IMR-90 (cell line): Measurements from ENCODE around the gene IL19. TPM values are rescaled to one million over a fixed set of nuclear protein-coding genes. Genes with fewer than 3 reads are reported as not detected.

Experiments used
- ATAC-seq: fragments of 200-7000 bp; cut with Tn5 transposase; 2 replicates; pipeline ENCODE4 v1.9.1; 2020; ENCODE audit warnings: low read depth, mild to moderate bottlenecking, moderate library complexity
- BruUV-seq: library from RNA; stranded (reverse); fragments of 400-500 nt; replicated peaks from 2 replicates; lab custom pipeline; 2021; lab: Mats Ljungman, UMichigan
- CTCF ChIA-PET: fragments of 300-600 bp; formaldehyde crosslinking; extraction: SDS; loops from one replicate; lab custom pipeline; 2021; ENCODE audit warnings: antibody characterized with exemption; lab: Yijun Ruan, JAX
- POLR2A ChIA-PET: fragments of 300-600 bp; sonication (Branson Sonifier 250); formaldehyde crosslinking; loops from one replicate; lab custom pipeline; 2022; ENCODE audit warnings: antibody characterized with exemption; ENCODE audit not compliant: unreplicated experiment; lab: Charles Lee
- DNase-seq: peaks from one replicate; pipeline ENCODE4 v3.0.0; 2013
- H2AFZ ChIP-seq: replicated peaks from 2 replicates; pipeline ENCODE3; 2013; ENCODE audit warnings: low read length, mild to moderate bottlenecking; ENCODE audit not compliant: poor library complexity
- H2AK5ac ChIP-seq: 2 replicates; pipeline ENCODE4 v1.6.1; 2013; ENCODE audit warnings: low read depth, low read length, inconsistent platforms
- H2AK9ac ChIP-seq: replicated peaks from 2 replicates; pipeline ENCODE3; 2013; ENCODE audit warnings: mild to moderate bottlenecking, low read depth, low read length, moderate library complexity; ENCODE audit not compliant: poor library complexity
- H2BK120ac ChIP-seq: 2 replicates; pipeline ENCODE4 v1.6.1; 2013; ENCODE audit warnings: low read depth, low read length, inconsistent platforms
- H2BK15ac ChIP-seq: 3 replicates; pipeline ENCODE4 v1.6.1; 2013; ENCODE audit warnings: low read depth, low read length, inconsistent platforms
- H2BK20ac ChIP-seq: 2 replicates; pipeline ENCODE4 v1.6.1; 2013; ENCODE audit warnings: low read depth, mild to moderate bottlenecking, inconsistent platforms, low read length, moderate library complexity
- H2BK5ac ChIP-seq: 2 replicates; pipeline ENCODE4 v1.6.1; 2013; ENCODE audit warnings: mild to moderate bottlenecking, low read depth, low read length, inconsistent platforms; ENCODE audit not compliant: poor library complexity, severe bottlenecking
- H3K14ac ChIP-seq: replicated peaks from 2 replicates; pipeline ENCODE4 v1.6.1; 2013; ENCODE audit warnings: low read depth, low read length, inconsistent platforms
- H3K18ac ChIP-seq: 2 replicates; pipeline ENCODE4 v1.6.1; 2013; ENCODE audit warnings: low read depth, low read length, control low read depth
- H3K23ac ChIP-seq: 2 replicates; pipeline ENCODE4 v1.6.1; 2013; ENCODE audit warnings: low read depth, low read length, inconsistent platforms
- H3K27ac ChIP-seq: 2 replicates; pipeline ENCODE4 v1.5.1; 2013; ENCODE audit warnings: mild to moderate bottlenecking, control low read depth, low read length; ENCODE audit not compliant: insufficient read depth
- H3K27me3 ChIP-seq: 2 replicates; pipeline ENCODE4 v1.6.1; 2013; ENCODE audit warnings: low read length; ENCODE audit not compliant: control insufficient read depth, insufficient read depth
- H3K36me3 ChIP-seq: 2 replicates; pipeline ENCODE4 v1.6.1; 2013; ENCODE audit warnings: low read length, mixed read lengths; ENCODE audit not compliant: control insufficient read depth, insufficient read depth
- H3K4ac ChIP-seq: 2 replicates; pipeline ENCODE4 v1.6.1; 2013; ENCODE audit warnings: low read depth, low read length, inconsistent platforms
- H3K4me1 ChIP-seq: 2 replicates; pipeline ENCODE4 v1.6.1; 2013; ENCODE audit warnings: low read length, mixed read lengths; ENCODE audit not compliant: control insufficient read depth, insufficient read depth
- H3K4me2 ChIP-seq: 2 replicates; pipeline ENCODE4 v1.6.1; 2013; ENCODE audit warnings: low read depth, mild to moderate bottlenecking, control low read depth, low read length, moderate library complexity
- H3K4me3 ChIP-seq: 2 replicates; pipeline ENCODE4 v1.5.1; 2013; ENCODE audit warnings: low read depth, mild to moderate bottlenecking, control low read depth, low read length, moderate library complexity; ENCODE audit not compliant: insufficient read depth
- H3K56ac ChIP-seq: 2 replicates; pipeline ENCODE4 v1.6.1; 2013; ENCODE audit warnings: low read length, inconsistent platforms; ENCODE audit not compliant: insufficient read depth; ENCODE audit errors: extremely low read depth
- H3K79me1 ChIP-seq, 2 experiments: 2 replicates each; pipeline ENCODE4 v1.6.1; 2013; ENCODE audit warnings: low read length in 2 of 2, inconsistent platforms in 1 of 2, low read depth in 1 of 2
- H3K9ac ChIP-seq: 2 replicates; pipeline ENCODE4 v1.6.1; 2013; ENCODE audit warnings: low read depth, low read length, control low read depth
- H3K9me1 ChIP-seq: 2 replicates; pipeline ENCODE4 v1.6.1; 2013; ENCODE audit warnings: low read length, inconsistent platforms; ENCODE audit not compliant: insufficient read depth
- H3K9me3 ChIP-seq: 2 replicates; pipeline ENCODE4 v1.6.1; 2013; ENCODE audit warnings: low read length; ENCODE audit not compliant: control insufficient read depth, insufficient read depth
- H4K20me1 ChIP-seq: 2 replicates; pipeline ENCODE4 v1.6.1; 2013; ENCODE audit warnings: low read length, inconsistent platforms; ENCODE audit not compliant: insufficient read depth
- H4K5ac ChIP-seq: 2 replicates; pipeline ENCODE4 v1.6.1; 2013; ENCODE audit warnings: mild to moderate bottlenecking, low read depth, low read length, control low read depth
- H4K8ac ChIP-seq, 2 experiments: 2 replicates each; pipeline ENCODE4 v1.6.1; 2013; ENCODE audit warnings: low read depth in 2 of 2, low read length in 2 of 2, control low read depth in 1 of 2, inconsistent platforms in 1 of 2
- H4K91ac ChIP-seq: 2 replicates; pipeline ENCODE4 v1.6.1; 2013; ENCODE audit warnings: low read depth, low read length, inconsistent platforms; ENCODE audit not compliant: insufficient read depth
- BHLHE40 ChIP-seq: fragments of 150-350 bp; IDR thresholded peaks from 2 replicates; pipeline ENCODE4 v1.6.1; 2016; ENCODE audit warnings: mild to moderate bottlenecking, low read depth, low read length
- CHD1 ChIP-seq: IDR thresholded peaks from 2 replicates; pipeline ENCODE4 v1.6.1; 2012; ENCODE audit warnings: low read depth, low read length, improper control_type of control experiment
- ELK1 ChIP-seq: fragments of 150-350 bp; IDR thresholded peaks from 2 replicates; pipeline ENCODE4 v1.6.1; 2016; ENCODE audit warnings: low read depth, mild to moderate bottlenecking, low read length, moderate library complexity, borderline replicate concordance
- FOS ChIP-seq: fragments of 150-350 bp; IDR thresholded peaks from 2 replicates; pipeline ENCODE4 v1.6.1; 2016; ENCODE audit warnings: low read depth, low read length
- NFE2L2 ChIP-seq: fragments of 150-350 bp; IDR thresholded peaks from 2 replicates; pipeline ENCODE4 v1.6.1; 2016; ENCODE audit warnings: low read depth, mild to moderate bottlenecking, low read length
- RAD21 ChIP-seq: IDR thresholded peaks from 2 replicates; pipeline ENCODE4 v1.6.1; 2012; ENCODE audit warnings: low read length, improper control_type of control experiment
- SMC3 ChIP-seq: fragments of 150-350 bp; IDR thresholded peaks from 2 replicates; pipeline ENCODE4 v1.6.1; 2016; ENCODE audit warnings: low read depth, mild to moderate bottlenecking, antibody characterized with exemption, low read length, moderate library complexity
- WGBS, 2 experiments: methylation state at CpG; one replicate each; pipeline versions ENCODE4 v1.1.5 to v1.1.7; 2013; ENCODE audit warnings: missing lambda C conversion rate in 2 of 2; ENCODE audit not compliant: insufficient read length in 1 of 2; ENCODE audit errors: extremely low coverage in 2 of 2; 5-methylcytosine and 5-hydroxymethylcytosine counted together
- dilution Hi-C: fragments of 300-500 bp; cut with HindIII; formaldehyde crosslinking; loops from one replicate; pipeline ENCODE4 v1.14.3; 2018; ENCODE audit warnings: low sequenced_read_pairs; ENCODE audit not compliant: unreplicated experiment
- in situ Hi-C: fragments of 300-500 bp; cut with MboI; formaldehyde crosslinking; loops from 3 replicates; pipeline ENCODE4 v1.14.3; 2019; ENCODE audit warnings: low sequenced_read_pairs, inconsistent platforms, mixed read lengths
- intact Hi-C: fragments of 100-400 bp; cut with micrococcal nuclease; formaldehyde crosslinking; loops from 2 replicates; pipeline ENCODE4 v1.10.0; 2022
- polyA plus RNA-seq, 3 experiments: library from polyadenylated mRNA; depleted of rRNA; stranded (reverse); fragments of >200 nt; gene quantifications; 2 replicates each; pipeline ENCODE4 v1.2.3, GENCODE V29; 2012; ENCODE audit warnings: low replicate concordance in 1 of 3
- total RNA-seq: library from RNA; depleted of rRNA; stranded (reverse); fragments of >200 nt; gene quantifications from 2 replicates; pipeline ENCODE4 v1.2.3, GENCODE V29; 2012

Gene IL19
- total and polyA plus RNA-seq, 2 of the 4 experiments (the other 2 are of a cell fraction) = not detected

- H2AK9ac ChIP-seq = no peak overlapping the region
- WGBS, 2 experiments = no CpG with 5 or more reads among the region's 3 CpGs
- H4K20me1 ChIP-seq = no peaks in the 10 kb centered on the region
- in situ Hi-C loops (no loop called here), intact Hi-C loops (no loop called here), dilution Hi-C loops (no loop called here)
- no peak overlapping the region for H3K9ac ChIP-seq
- no peak overlapping the region for H2BK15ac ChIP-seq
- H2BK5ac ChIP-seq = no peak overlapping the region
- H3K56ac ChIP-seq = no peak overlapping the region
- H4K8ac ChIP-seq = no peak overlapping the region
- H3K4me3 ChIP-seq = no peak overlapping the region
- no peak overlapping the region for H3K18ac ChIP-seq
- no peak overlapping the region for H2AFZ ChIP-seq
- no TSS peak for BruUV-seq
- TF ChIP-seq CHD1 = no peak
- TF ChIP-seq BHLHE40 = no peak
- TF ChIP-seq SMC3 = no peak
- no peak for TF ChIP-seq ELK1
- no peak for TF ChIP-seq FOS
- no peak for TF ChIP-seq RAD21
- TF ChIP-seq NFE2L2 = no peak
- H4K5ac ChIP-seq = no peak overlapping the region
- no peak overlapping the region for H3K14ac ChIP-seq
- no peak overlapping the region for H3K4me2 ChIP-seq
- H3K4me1 ChIP-seq = peaks cover 5% of the 10 kb centered on the region
- DNase-seq = no peak
- POLR2A ChIA-PET = no interaction called here
- peaks cover 2% of the 10 kb centered on the region; the same call in 1 of the 2 replicates for H3K9me1 ChIP-seq
- H4K91ac ChIP-seq = no peak overlapping the region
- no peak overlapping the region for H3K23ac ChIP-seq
- H3K79me1 ChIP-seq = no peaks in the 10 kb centered on the region
- H2AK5ac ChIP-seq = no peak overlapping the region
- no peak overlapping the region for H2BK120ac ChIP-seq
- CTCF ChIA-PET = interaction anchor here (1.0 kb wide), 1 partner anchor 8 kb away, joined by 3 read pairs; no protein-coding TSS in a partner anchor
- no peaks in the 10 kb centered on the region for H3K27me3 ChIP-seq
- ATAC-seq = no peak
- no peak overlapping the region for H3K27ac ChIP-seq
- no peak overlapping the region for H3K4ac ChIP-seq
- no peak overlapping the region for H2BK20ac ChIP-seq
- peaks cover 8% of the 10 kb centered on the region for H3K9me3 ChIP-seq
- H3K36me3 ChIP-seq = no peaks in the 10 kb centered on the region
Observed at GRCh38 chr1:206882555-206882954, 112.0 kb downstream of the IL19 start.
